ENCODE data around the gene SOD1.
A peak's percentile ranks its signal among the peaks of the same experiment; 100 is the strongest.
"Not testable (repeated sequence)": the region's sequence is repeated elsewhere in the genome, so short reads cannot be mapped to it uniquely, and the experiment has no call there.

The SOD1 gene

DNA sequence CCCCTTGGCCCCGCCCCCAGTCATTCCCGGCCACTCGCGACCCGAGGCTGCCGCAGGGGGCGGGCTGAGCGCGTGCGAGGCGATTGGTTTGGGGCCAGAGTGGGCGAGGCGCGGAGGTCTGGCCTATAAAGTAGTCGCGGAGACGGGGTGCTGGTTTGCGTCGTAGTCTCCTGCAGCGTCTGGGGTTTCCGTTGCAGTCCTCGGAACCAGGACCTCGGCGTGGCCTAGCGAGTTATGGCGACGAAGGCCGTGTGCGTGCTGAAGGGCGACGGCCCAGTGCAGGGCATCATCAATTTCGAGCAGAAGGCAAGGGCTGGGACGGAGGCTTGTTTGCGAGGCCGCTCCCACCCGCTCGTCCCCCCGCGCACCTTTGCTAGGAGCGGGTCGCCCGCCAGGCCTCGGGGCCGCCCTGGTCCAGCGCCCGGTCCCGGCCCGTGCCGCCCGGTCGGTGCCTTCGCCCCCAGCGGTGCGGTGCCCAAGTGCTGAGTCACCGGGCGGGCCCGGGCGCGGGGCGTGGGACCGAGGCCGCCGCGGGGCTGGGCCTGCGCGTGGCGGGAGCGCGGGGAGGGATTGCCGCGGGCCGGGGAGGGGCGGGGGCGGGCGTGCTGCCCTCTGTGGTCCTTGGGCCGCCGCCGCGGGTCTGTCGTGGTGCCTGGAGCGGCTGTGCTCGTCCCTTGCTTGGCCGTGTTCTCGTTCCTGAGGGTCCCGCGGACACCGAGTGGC is at the start of gene SOD1:
TSS of gene SOD1 (plus strand) at position 158 of the 723 bp plus-strand sequence. CDS start at position 235, 77 bp downstream.
- DNase-seq, result peak; percentile 94

DNA sequence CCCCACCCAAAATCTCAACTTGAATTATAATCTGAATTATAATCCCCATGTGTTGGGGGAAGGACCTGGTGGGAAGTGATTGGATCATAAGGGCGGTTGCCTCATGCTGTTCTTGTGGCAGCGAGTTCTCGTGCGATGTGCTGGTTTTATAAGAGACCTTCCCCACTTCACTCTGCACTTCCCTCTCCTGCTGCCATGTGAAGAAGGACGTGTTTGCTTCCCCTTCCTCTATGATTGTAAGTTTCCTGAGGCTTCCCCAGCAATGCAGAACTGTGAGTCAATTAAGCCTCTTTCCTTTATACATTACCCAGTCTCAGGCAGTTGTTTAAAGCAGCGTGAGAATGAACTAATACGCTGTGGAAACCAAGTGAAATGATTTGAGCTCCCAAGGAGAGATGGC is 48.0 kb upstream of the SOD1 start:
- no peak for DNase-seq

DNA sequence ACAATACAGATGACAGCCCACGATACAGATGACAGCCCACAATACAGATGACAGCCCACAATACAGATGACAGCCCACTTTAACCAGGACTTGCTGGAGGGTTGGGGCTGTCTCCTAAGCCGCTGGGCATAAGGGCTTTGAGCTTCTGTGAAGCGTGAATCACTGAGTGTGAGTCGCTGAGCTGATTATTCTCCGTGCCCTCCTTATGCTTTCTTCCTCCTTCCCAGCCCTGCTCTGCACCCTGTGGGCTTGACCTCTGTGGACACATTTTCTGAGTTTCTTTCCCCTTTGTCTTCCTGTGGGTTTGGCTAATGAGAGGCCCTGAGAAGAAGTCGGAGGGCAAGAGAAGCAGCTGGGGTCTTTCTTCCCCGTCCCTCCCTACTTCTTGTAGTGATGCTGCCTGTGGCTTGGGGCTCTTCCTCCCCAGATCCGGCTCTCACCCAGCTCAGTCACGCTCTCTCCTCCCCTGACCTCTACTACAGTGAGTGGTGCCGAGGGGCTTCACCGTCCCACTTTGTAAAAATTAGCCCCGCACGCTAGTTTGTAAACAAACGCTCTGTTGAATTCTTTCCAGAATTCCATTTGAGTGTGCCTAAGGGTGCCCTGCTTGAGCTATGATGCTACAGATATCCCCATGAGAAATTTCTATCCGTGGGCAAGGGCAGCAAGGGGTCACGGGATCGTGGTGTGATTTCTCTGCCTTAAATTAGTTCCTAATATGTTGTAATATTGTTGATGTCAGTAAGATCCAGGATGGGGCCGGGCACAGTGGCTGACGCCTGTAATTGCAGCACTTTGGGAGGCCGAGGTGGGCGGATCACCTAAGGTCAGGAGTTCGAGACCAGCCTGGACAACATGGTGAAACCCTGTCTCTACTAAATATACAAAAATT is 46.4 kb upstream of the SOD1 start:
- DNase-seq, result no peak

DNA sequence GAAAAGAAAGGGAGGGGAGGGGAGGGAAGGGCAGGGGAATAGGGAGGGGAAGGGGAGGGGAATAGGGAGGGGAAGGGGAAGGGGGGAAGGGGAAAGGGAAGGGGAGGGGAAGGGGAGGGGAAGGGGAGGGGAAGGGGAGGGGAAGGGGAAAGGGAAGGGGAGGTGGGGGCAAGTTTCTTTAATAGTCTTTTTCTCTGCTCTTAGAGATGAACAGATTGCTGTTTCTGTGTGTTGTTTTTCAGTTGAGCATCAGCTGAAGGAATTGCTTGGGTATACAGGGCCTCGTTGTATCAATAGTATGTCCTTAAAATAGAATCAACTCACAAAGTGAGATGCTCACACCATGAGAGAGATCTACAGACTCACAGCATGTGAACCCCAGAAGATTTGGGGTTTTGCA is 44.8 kb upstream of the SOD1 start:
- DNase-seq, result no peak

- no peak for DNase-seq
Observed at GRCh38 chr21:31616216-31616615, 43.3 kb upstream of the SOD1 start.

DNA sequence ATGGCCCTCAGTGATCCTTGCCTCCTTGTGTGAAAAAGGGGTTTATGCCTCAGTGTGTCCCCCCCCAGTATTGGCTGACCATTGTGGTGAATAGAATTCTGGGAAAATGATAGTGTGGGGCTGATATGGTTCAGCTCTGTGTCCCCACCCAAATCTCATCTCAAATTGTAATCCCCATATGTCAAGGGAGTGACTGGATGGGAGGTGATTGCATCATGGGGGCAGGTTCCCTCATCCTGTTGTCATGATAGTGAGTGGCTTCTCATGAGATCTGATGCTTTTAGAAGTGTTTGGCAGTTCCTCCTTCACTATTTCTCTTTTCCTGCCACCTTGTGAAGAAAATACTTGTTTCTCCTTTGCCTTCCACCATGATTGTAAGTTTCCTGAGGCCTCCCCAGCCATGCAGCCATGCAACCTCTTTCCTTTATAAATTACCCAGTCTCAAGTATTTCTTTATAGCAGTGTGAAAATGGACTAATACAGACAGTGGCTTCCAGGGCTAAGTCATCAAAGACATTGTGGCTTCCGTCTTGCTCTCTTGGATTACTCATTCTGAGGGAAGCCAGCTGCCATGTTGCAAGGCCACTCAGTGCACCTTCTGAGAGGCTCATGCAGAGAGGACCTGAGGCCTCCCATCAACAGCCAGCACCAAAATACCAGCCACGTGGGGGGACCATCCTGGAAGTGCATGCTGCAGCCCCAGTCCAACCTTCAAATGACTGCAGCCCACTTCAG is 40.6 kb upstream of the SOD1 start:
- no peak for DNase-seq

- DNase-seq, result no peak
Observed at GRCh38 chr21:31622397-31622796, 37.1 kb upstream of the SOD1 start.

DNA sequence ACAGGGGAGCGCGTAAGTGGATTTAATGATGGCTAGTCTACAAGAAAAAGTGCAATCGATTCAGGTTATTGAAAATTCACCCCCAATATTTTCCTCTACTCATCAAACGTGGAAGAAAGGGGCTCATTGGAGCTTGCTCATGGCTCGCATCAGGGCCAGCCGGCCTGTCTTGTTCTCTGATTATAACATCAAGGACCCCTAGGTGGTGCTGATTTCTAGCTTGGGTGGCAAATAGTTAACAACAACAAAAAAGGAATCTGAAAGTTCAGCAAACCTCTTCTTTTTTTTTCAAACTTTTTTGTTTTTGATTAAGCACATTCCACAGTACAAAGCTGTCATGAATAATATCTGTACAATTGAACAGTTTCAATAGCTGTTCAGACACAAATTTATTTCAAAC is 35.8 kb upstream of the SOD1 start:
- DNase-seq, result no peak

GRCh38 chr21:31624181-31624580 is 35.3 kb upstream of the SOD1 start:
- no peak for DNase-seq

GRCh38 chr21:31624961-31625491 is 34.5 kb upstream of the SOD1 start:
- no peak for DNase-seq

- peak; percentile 80 for DNase-seq
Observed at GRCh38 chr21:31629972-31630711, 29.4 kb upstream of the SOD1 start.

- not testable (repeated sequence) for DNase-seq
Observed at GRCh38 chr21:31631881-31632280, 27.6 kb upstream of the SOD1 start.

DNA sequence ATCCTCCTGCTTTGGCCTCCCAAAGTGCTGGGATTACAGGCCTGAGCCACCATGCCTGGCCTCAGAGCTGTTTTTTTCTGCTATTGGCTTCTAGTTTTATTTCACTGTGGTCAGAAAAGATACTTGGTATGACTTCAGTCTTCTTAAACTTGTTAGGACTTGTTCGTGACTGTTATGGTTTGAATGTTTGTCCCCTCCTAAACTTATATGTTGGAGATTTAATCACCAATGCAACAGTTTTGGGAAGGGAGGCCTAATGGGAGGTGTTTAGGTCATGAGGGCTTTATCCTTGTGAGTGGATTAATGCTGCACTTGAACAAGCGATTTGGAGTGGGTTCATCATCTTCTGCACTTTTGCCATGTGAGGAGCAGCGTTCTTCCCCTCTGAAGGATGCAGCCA is 24.5 kb upstream of the SOD1 start:
- DNase-seq, result no peak

DNA sequence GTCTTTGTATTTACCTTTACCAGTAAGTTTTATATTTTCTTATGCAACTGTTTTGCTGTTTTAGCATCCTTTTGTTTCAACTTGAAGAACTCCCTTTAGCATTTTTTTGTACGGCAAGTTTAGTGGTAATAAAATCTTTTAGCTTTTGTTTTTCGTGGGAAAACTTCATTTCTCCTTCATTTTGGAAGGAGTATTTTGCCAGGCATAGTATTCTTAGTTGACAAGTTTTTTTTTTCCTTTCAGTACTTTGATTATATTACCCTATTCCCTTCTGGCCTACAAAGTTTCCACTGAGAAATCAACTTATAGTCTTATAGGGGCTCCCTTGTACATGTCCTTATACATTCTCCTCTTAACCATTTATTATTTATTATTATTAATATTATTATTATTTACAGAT is 22.6 kb upstream of the SOD1 start:
- DNase-seq, result no peak

DNA sequence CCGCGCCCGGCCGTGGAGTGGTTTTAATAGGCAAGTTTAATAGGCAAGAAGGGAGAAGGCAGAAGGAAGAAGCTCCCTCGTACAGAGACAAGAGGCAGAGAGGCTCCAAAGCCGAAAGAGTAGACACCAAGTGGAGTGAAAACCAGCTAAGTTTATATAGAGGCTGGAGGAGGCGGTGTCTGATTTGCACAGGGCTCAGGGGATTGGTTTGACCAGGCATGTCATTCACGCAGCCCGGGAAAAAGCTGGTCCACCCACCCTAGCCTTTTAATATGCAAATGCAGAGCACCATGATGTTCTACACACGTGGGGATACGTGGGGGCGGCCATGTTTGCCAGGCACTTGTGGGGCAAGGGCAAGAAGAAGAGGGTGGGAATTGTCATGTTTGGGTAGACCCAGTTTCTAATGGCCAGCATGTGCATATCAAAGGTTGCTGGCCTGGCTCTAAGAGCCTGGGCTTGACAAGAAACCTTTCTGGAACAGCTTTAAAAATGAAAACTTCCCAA is 18.0 kb upstream of the SOD1 start:
- no peak for DNase-seq

DNA sequence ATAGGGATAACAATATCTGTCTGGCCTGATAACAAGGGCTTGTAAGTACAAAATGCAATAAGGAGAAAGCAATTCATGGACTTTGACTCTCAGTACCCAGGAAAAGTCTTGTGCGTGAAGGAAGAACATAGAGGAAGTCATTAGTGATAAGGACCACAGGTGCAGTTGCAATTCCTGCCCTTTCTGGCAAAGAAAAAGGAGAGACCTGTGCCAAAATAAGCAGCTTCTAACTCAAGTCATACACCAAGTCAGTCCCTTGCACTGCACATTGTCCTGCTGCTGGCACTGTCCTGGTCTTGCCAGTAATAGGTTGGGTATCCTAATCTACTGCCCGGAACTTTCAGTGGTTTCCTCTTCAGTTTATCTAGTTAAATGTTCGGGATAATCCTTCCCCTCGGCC is 14.8 kb upstream of the SOD1 start:
- DNase-seq, result no peak

GRCh38 chr21:31647650-31648049 is 11.8 kb upstream of the SOD1 start:
- DNase-seq, result no peak

- DNase-seq, result no peak
Observed at GRCh38 chr21:31650930-31651329, 8.6 kb upstream of the SOD1 start.

DNA sequence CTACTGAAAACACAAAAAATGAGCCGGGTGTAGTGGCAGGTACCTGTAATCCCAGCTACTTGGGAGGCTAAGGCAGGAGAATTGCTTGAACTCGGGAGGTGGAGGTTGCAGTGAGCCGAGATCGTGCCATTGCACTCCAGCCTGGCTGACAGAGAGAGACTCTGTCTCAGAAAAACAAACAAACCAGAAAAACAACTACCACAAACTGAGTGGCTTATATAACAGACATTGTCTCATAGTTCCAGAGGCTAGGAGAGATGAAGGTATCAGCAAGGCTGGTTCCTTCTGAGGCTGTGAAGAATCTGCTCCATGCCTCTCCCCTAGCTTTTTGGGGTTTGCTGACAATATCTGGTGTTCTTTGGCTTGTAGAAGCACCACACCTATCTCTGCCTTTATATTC is 8.0 kb upstream of the SOD1 start:
- DNase-seq, result not testable (repeated sequence)

- DNase-seq, result no peak
Observed at GRCh38 chr21:31654340-31654739, 5.2 kb upstream of the SOD1 start.

GRCh38 chr21:31654821-31655580 is 4.5 kb upstream of the SOD1 start:
- DNase-seq, result not testable (repeated sequence)

Measured in COR-L47 (cell line).